Body of pancreas (tissue), 4 donors: ENCODE data around the gene MAP3K12. TPM values are rescaled to one million over a fixed set of nuclear protein-coding genes. Genes with fewer than 3 reads are reported as not detected.
A peak's percentile ranks its signal among the peaks of the same experiment; 100 is the strongest.

ENCODE experiments used
- ATAC-seq: fragments of 150-250 bp; one replicate; pipeline ENCODE4 v1.9.1; 2016
- DNase-seq, 4 donors: peaks; one replicate each; pipeline ENCODE4 v3.0.0-alpha.2; 2019
- H3K27ac ChIP-seq, 4 donors: fragments of 200-600 bp; sonication (generic); 1 replicate in 3 of 4; 2 replicates in 1 of 4; pipeline versions ENCODE4 v1.5.1 to v1.6.1; 2016 to 2019; ENCODE audit warnings: mild to moderate bottlenecking in 1 of 4, mixed read lengths in 1 of 4, moderate library complexity in 1 of 4
- H3K27me3 ChIP-seq, 2 donors: fragments of 200-600 bp; sonication (generic); one replicate each; pipeline ENCODE4 v1.6.0; 2016; ENCODE audit warnings: mild to moderate bottlenecking in 1 of 2
- H3K36me3 ChIP-seq, 2 donors: fragments of 200-600 bp; sonication (generic); replicated peaks in 1 of 2; 2 replicates each; pipeline ENCODE4 v1.5.1; 2016; ENCODE audit warnings: low read depth in 2 of 2; ENCODE audit not compliant: insufficient read depth in 1 of 2
- H3K4me1 ChIP-seq: fragments of 200-600 bp; sonication (generic); one replicate; pipeline ENCODE4 v1.6.0; 2016
- H3K4me3 ChIP-seq, 2 donors: fragments of 200-600 bp; sonication (generic); 1 replicate in 1 of 2; 2 replicates in 1 of 2; pipeline ENCODE4 v1.5.1; 2016 to 2019
- H3K9me3 ChIP-seq, 3 donors: fragments of 200-600 bp; sonication (generic); 1 replicate in 2 of 3; 2 replicates in 1 of 3; pipeline ENCODE4 v1.5.1; 2016
- CTCF ChIP-seq, 7 experiments: fragments of 450-650 bp in 4 of 7; fragments of 200-600 bp in 3 of 7; sonication (generic) in 3 of 7; IDR thresholded peaks; one replicate each; pipeline ENCODE4 v1.5.1; 2016 to 2019; ENCODE audit warnings: antibody characterized with exemption in 7 of 7
- POLR2A ChIP-seq, 3 donors: fragments of 450-650 bp; IDR thresholded peaks; one replicate each; pipeline ENCODE4 v1.6.1; 2016; ENCODE audit warnings: antibody characterized with exemption in 3 of 3, mild to moderate bottlenecking in 2 of 3
- WGBS, 2 donors: methylation state at CpG; one replicate each; pipeline ENCODE4 v1.1.5; 2017; 5-methylcytosine and 5-hydroxymethylcytosine counted together
- intact Hi-C: fragments of 100-400 bp; cut with DNase I; formaldehyde crosslinking; loops from one replicate; pipeline ENCODE4 v1.15.1; 2023
- total RNA-seq, 2 donors: library from RNA; depleted of rRNA; stranded (reverse); fragments of >200 nt; gene quantifications; one replicate each; pipeline ENCODE4 v1.1.0, GENCODE V29; 2016

Gene MAP3K12
- total RNA-seq, 2 donors from 2014 or later = 10.9 to 34.6 TPM

- H3K9me3 ChIP-seq = no peaks in the 10 kb centered on the region
- no peak for DNase-seq
- WGBS, 2 donors = 81 to 83% methylated on average over 9 of the region's 9 CpGs
- H3K27me3 ChIP-seq = no peaks in the 10 kb centered on the region
- ATAC-seq = no peak
- TF ChIP-seq POLR2A (IDR thresholded peaks at IDR 0.05) (no peak), CTCF (IDR thresholded peaks at IDR 0.05) (no peak)
- no peak overlapping the region for H3K27ac ChIP-seq
- H3K36me3 ChIP-seq = peaks cover 0 to 12% of the 10 kb centered on the region in 2 donors
- intact Hi-C loops = no loop called here
- peaks cover 8% of the 10 kb centered on the region for H3K4me1 ChIP-seq
- no peak overlapping the region for H3K4me3 ChIP-seq
Observed at GRCh38 chr12:53510181-53510812, 11.0 kb upstream of the MAP3K12 start.

GRCh38 chr12:53508534-53509170 lies 9.4 kb upstream of the MAP3K12 start:
- Histone ChIP-seq H3K27me3 (no peaks in the 10 kb centered on the region), H3K9me3 (no peaks in the 10 kb centered on the region), H3K27ac (peak overlapping the region in 2 of 4 donors; percentile 23 to 34), H3K36me3 (peaks cover 0 to 7% of the 10 kb centered on the region in 2 donors), H3K4me3 (no peak overlapping the region), H3K4me1 (peaks cover 8% of the 10 kb centered on the region)
- TF ChIP-seq CTCF (IDR thresholded peaks at IDR 0.05) = peak; percentile 72 to 94 (median 92)
- TF ChIP-seq POLR2A (IDR thresholded peaks at IDR 0.05) = no peak
- 28 to 34% methylated on average over 7 of the region's 7 CpGs for WGBS, 2 donors
- DNase-seq = peak; percentile 85 to 89 (median 88)
- ATAC-seq = peak; percentile 96
- intact Hi-C loops = loop anchor here (10.0 kb wide), 1 partner anchor 154 kb away; no protein-coding TSS in a partner anchor

- no peak overlapping the region for H3K27ac ChIP-seq
- DNase-seq (no peak), ATAC-seq (no peak)
- TF ChIP-seq POLR2A (IDR thresholded peaks at IDR 0.05) (no peak), CTCF (IDR thresholded peaks at IDR 0.05) (no peak)
- H3K4me3 ChIP-seq = no peak overlapping the region
- intact Hi-C loops = loop anchor here (10.0 kb wide), 1 partner anchor 153 kb away; no protein-coding TSS in a partner anchor
- peaks cover 19% of the 10 kb centered on the region for H3K4me1 ChIP-seq
- 81 to 90% methylated on average over 4 of the region's 4 CpGs for WGBS, 2 donors
- H3K27me3 ChIP-seq = no peaks in the 10 kb centered on the region
- peaks cover 0 to 6% of the 10 kb centered on the region in 2 donors for H3K36me3 ChIP-seq
- H3K9me3 ChIP-seq = no peaks in the 10 kb centered on the region
Observed at GRCh38 chr12:53507603-53507885, 8.3 kb upstream of the MAP3K12 start.

- peaks cover 0 to 6% of the 10 kb centered on the region in 2 donors for H3K36me3 ChIP-seq
- H3K27ac ChIP-seq = no peak within 1 kb of the TSS
- H3K9me3 ChIP-seq = no peaks in the 10 kb centered on the region
- intact Hi-C loops = loop anchor here (10.0 kb wide), 1 partner anchor 152 kb away; no protein-coding TSS in a partner anchor
- H3K4me1 ChIP-seq = peaks cover 24% of the 10 kb centered on the region
- ATAC-seq = no peak
- DNase-seq = no peak
- no peak within 1 kb of the TSS for H3K4me3 ChIP-seq
- no peaks in the 10 kb centered on the region for H3K27me3 ChIP-seq
- WGBS, 2 donors = 78 to 85% methylated on average over 9 of the region's 9 CpGs
- no peak for TF ChIP-seq CTCF (IDR thresholded peaks at IDR 0.05)
- no peak for TF ChIP-seq POLR2A (IDR thresholded peaks at IDR 0.05)
Observed at GRCh38 chr12:53506881-53507602, 7.8 kb upstream of the MAP3K12 start, which contains the start of gene NPFF. NPFF (minus strand) TSS chr12:53507484; CDS start chr12:53507474, 10 bp downstream.
